Mesenchymal stem cell (in vitro differentiated cells and primary cell): Measurements from ENCODE around the gene LDB1.

Experiments
- DNase-seq: peaks from one replicate; pipeline ENCODE4 v3.0.0-alpha.2; 2013
- H2AFZ ChIP-seq: one replicate; pipeline ENCODE4 v1.6.1; 2013; ENCODE audit warnings: low read depth, mild to moderate bottlenecking, control low read depth, inconsistent platforms, low read length, moderate library complexity
- H2AK5ac ChIP-seq: 2 replicates; pipeline ENCODE4 v1.6.1; 2013; ENCODE audit warnings: low read length, moderate library complexity, mild to moderate bottlenecking, inconsistent platforms; ENCODE audit not compliant: severe bottlenecking
- H2BK120ac ChIP-seq: one replicate; pipeline ENCODE4 v1.6.1; 2013; ENCODE audit warnings: low read depth, mild to moderate bottlenecking, inconsistent platforms, low read length, moderate library complexity
- H2BK12ac ChIP-seq, 2 experiments: one replicate each; pipeline ENCODE4 v1.6.1; 2013; ENCODE audit warnings: inconsistent platforms in 2 of 2, low read length in 2 of 2, mild to moderate bottlenecking in 2 of 2, moderate library complexity in 2 of 2, control low read depth in 1 of 2
- H2BK15ac ChIP-seq: one replicate; pipeline ENCODE4 v1.6.1; 2013; ENCODE audit warnings: mild to moderate bottlenecking, low read depth, inconsistent platforms; ENCODE audit not compliant: poor library complexity, severe bottlenecking
- H2BK5ac ChIP-seq: 2 replicates; pipeline ENCODE4 v1.6.1; 2013; ENCODE audit warnings: low read depth, mild to moderate bottlenecking, low read length, control low read depth, inconsistent platforms; ENCODE audit not compliant: poor library complexity, severe bottlenecking
- H3K14ac ChIP-seq, 2 experiments: one replicate each; pipeline ENCODE4 v1.6.1; 2013; ENCODE audit warnings: inconsistent platforms in 2 of 2, low read length in 2 of 2, control low read depth in 1 of 2, mild to moderate bottlenecking in 1 of 2, moderate library complexity in 1 of 2
- H3K18ac ChIP-seq, 2 experiments: one replicate each; pipeline ENCODE4 v1.6.1; 2013; ENCODE audit warnings: inconsistent platforms in 2 of 2, low read length in 2 of 2, control low read depth in 1 of 2, low read depth in 1 of 2, mild to moderate bottlenecking in 1 of 2
- H3K23ac ChIP-seq, 2 experiments: one replicate each; pipeline ENCODE4 v1.6.1; 2013; ENCODE audit warnings: inconsistent platforms in 2 of 2, low read length in 2 of 2, mild to moderate bottlenecking in 2 of 2, moderate library complexity in 2 of 2, control low read depth in 1 of 2
- H3K27ac ChIP-seq: 2 replicates; pipeline ENCODE4 v1.5.1; 2013; ENCODE audit warnings: mild to moderate bottlenecking, moderate library complexity, low read length, control low read depth, inconsistent platforms; ENCODE audit not compliant: poor library complexity, severe bottlenecking
- H3K27me3 ChIP-seq, 2 experiments: 2 replicates each; pipeline versions ENCODE4 v1.6.1 to v1.7.0; 2013; ENCODE audit warnings: low read length in 2 of 2, mild to moderate bottlenecking in 2 of 2, moderate library complexity in 2 of 2, control low read depth in 1 of 2, inconsistent platforms in 1 of 2; ENCODE audit not compliant: control insufficient read depth in 1 of 2, insufficient read depth in 1 of 2
- H3K36me3 ChIP-seq, 2 experiments: 2 replicates each; pipeline versions ENCODE4 v1.6.1 to v1.7.0; 2013; ENCODE audit warnings: low read length in 2 of 2, control low read depth in 1 of 2, inconsistent platforms in 1 of 2, low read depth in 1 of 2, mild to moderate bottlenecking in 1 of 2; ENCODE audit not compliant: insufficient read depth in 2 of 2, control insufficient read depth in 1 of 2
- H3K4ac ChIP-seq, 2 experiments: one replicate each; pipeline ENCODE4 v1.6.1; 2013; ENCODE audit warnings: inconsistent platforms in 2 of 2, low read length in 2 of 2, mild to moderate bottlenecking in 2 of 2, moderate library complexity in 2 of 2, control low read depth in 1 of 2, low read depth in 1 of 2
- H3K4me1 ChIP-seq: 2 replicates; pipeline ENCODE4 v1.6.1; 2013; ENCODE audit warnings: low read depth, low read length, control low read depth; ENCODE audit not compliant: control insufficient read depth, insufficient read depth
- H3K4me2 ChIP-seq: 2 replicates; pipeline ENCODE4 v1.6.1; 2013; ENCODE audit warnings: low read length, mild to moderate bottlenecking, inconsistent platforms; ENCODE audit not compliant: poor library complexity, severe bottlenecking
- H3K4me3 ChIP-seq, 2 experiments: 2 replicates each; pipeline versions ENCODE4 v1.5.1 to v1.7.0; 2013; ENCODE audit warnings: low read length in 2 of 2, mild to moderate bottlenecking in 2 of 2, control low read depth in 1 of 2, low read depth in 1 of 2; ENCODE audit not compliant: insufficient read depth in 1 of 2
- H3K79me1 ChIP-seq: replicated peaks from 2 replicates; pipeline ENCODE4 v1.6.1; 2013; ENCODE audit warnings: mild to moderate bottlenecking, control low read depth, low read length, inconsistent platforms; ENCODE audit not compliant: poor library complexity, severe bottlenecking
- H3K9ac ChIP-seq: 2 replicates; pipeline ENCODE4 v1.7.0; 2013; ENCODE audit warnings: mild to moderate bottlenecking, low read length, moderate library complexity
- H3K9me3 ChIP-seq: 2 replicates; pipeline ENCODE4 v1.7.0; 2013; ENCODE audit warnings: mild to moderate bottlenecking, low read length; ENCODE audit not compliant: control insufficient read depth
- H4K8ac ChIP-seq: one replicate; pipeline ENCODE4 v1.6.1; 2013; ENCODE audit warnings: inconsistent platforms, mild to moderate bottlenecking, low read length, moderate library complexity
- H4K91ac ChIP-seq: one replicate; pipeline ENCODE4 v1.6.1; 2013; ENCODE audit warnings: mild to moderate bottlenecking, low read length, inconsistent platforms
- WGBS: methylation state at CpG from one replicate; pipeline ENCODE4 v1.1.7; 2013; ENCODE audit warnings: mixed read lengths; 5-methylcytosine and 5-hydroxymethylcytosine counted together

The LDB1 gene

DNA sequence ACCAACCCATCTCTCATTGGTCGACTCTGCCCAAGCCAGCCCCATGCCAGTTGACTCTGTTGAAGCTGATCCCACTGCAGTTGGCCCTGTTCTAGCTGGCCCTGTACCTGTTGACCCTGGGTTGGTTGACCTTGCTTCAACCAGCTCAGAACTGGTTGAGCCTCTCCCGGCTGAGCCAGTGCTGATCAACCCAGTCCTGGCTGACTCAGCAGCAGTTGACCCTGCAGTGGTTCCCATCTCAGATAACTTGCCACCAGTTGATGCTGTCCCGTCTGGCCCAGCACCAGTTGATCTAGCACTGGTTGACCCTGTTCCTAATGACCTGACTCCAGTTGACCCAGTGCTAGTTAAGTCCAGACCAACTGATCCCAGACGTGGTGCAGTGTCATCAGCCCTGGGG is 20.1 kb upstream of the LDB1 start:
- Histone ChIP-seq H3K4ac (no peak overlapping the region), H2BK5ac (no peak overlapping the region), H3K23ac (no peak overlapping the region), H2BK120ac (no peak overlapping the region), H3K36me3 (peaks cover 64 to 71% of the 10 kb centered on the region in 2 experiments), H4K91ac (no peak overlapping the region), H2BK12ac (no peak overlapping the region), H4K8ac (no peak overlapping the region), H3K79me1 (peaks cover 33% of the 10 kb centered on the region), H3K4me3 (no peak overlapping the region), H3K14ac (no peak overlapping the region), H2BK15ac (no peak overlapping the region), H3K4me1 (peaks cover 11% of the 10 kb centered on the region), H3K9ac (no peak overlapping the region), H3K18ac (no peak overlapping the region), H3K9me3 (no peaks in the 10 kb centered on the region), H3K27me3 (no peaks in the 10 kb centered on the region), H3K4me2 (no peak overlapping the region), H3K27ac (no peak overlapping the region), H2AFZ (no peak overlapping the region), H2AK5ac (no peak overlapping the region)
- WGBS, result 98% methylated on average over 4 of the region's 4 CpGs
- DNase-seq, result no peak

DNA sequence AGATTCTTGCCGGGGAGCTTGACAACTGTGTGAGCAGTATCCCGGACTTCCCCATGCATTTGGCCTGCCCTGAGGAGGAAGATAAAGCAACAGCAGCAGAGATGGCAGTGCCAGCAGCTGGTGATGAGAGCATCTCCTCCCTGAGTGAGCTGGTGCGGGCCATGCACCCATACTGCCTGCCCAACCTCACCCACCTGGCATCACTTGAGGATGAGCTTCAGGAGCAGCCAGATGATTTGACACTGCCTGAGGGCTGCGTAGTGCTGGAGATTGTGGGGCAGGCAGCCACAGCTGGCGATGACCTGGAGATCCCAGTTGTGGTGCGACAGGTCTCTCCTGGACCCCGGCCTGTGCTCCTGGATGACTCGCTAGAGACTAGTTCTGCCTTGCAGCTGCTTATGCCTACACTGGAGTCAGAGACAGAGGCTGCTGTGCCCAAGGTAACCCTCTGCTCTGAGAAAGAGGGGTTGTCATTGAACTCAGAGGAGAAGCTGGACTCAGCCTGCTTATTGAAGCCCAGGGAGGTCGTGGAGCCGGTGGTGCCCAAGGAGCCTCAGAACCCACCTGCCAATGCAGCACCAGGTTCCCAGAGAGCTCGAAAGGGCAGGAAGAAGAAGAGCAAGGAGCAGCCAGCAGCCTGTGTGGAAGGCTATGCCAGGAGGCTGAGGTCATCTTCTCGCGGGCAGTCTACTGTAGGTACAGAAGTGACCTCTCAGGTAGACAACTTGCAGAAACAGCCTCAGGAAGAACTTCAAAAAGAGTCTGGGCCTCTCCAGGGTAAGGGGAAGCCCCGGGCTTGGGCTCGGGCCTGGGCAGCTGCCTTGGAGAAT is 19.3 kb upstream of the LDB1 start:
- DNase-seq, result no peak
- Histone ChIP-seq H2AK5ac (no peak overlapping the region), H3K4me1 (peaks cover 13% of the 10 kb centered on the region), H3K9ac (no peak overlapping the region), H3K14ac (no peak overlapping the region), H3K4me2 (no peak overlapping the region), H4K91ac (no peak overlapping the region), H3K27me3 (no peaks in the 10 kb centered on the region), H3K9me3 (no peaks in the 10 kb centered on the region), H3K4me3 (no peak overlapping the region), H2BK12ac (no peak overlapping the region), H2BK120ac (no peak overlapping the region), H2AFZ (no peak overlapping the region), H3K23ac (no peak overlapping the region), H2BK5ac (no peak overlapping the region), H3K18ac (no peak overlapping the region), H4K8ac (no peak overlapping the region), H3K79me1 (peaks cover 31% of the 10 kb centered on the region), H2BK15ac (no peak overlapping the region), H3K4ac (no peak overlapping the region), H3K36me3 (peaks cover 57 to 64% of the 10 kb centered on the region in 2 experiments), H3K27ac (no peak overlapping the region)
- 97% methylated on average over 13 of the region's 15 CpGs for WGBS

DNA sequence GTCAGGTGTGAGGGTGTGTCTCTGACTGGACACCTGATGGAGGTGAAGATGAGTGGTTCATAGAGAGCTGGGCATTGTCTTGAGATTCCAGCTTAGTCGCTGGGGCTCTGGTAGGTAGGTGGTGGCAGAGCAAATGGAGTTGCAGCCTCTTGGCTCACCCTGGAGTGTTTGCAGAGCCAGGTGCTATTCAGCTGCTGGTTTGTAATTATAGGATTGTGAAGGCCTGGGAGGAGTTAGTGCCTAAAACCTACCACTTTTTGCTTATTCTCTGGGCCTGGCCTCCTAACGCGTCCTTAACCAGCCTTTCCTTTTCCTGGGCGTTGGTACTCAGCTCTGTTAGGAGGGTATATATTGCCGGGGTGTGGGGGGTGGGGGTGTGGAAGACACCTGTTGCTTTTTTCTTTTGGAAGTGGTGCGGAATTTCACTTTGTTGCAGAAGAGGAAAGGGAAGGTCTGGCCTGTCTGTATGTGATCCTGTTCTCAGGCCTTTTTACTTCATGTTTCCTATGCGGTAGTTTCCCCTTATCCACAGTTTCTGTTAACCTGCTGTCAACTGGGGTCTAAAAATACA is 15.9 kb upstream of the LDB1 start:
- WGBS, result 89% methylated on average over 5 of the region's 7 CpGs
- no peak overlapping the region for H4K8ac ChIP-seq
- no peak overlapping the region for H3K4ac ChIP-seq

DNA sequence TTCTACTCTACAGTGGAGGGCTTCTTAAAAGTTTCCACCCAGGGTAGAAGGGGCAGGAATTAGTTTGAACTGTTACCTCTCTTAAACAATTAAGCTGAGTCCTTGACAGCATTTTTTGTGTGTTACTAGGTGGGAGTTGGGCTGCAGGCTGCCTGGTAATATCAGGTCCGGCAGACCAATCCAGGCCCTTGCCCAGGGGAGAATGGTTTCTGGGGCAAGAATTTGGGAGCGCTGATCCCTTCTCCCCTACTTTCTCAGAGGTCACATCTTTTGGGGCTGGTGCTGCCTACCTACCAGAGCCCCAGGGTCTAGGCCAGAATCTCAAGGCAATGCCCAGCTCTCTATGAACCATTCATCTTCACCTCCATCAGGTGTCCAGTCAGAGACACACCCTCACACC is 14.2 kb upstream of the LDB1 start:
- 55% methylated on average over 2 of the region's 2 CpGs for WGBS
- H2BK120ac ChIP-seq, result no peak overlapping the region

More for the DNA sequence above, 15.9 kb upstream of the LDB1 start:
- Histone ChIP-seq H3K4me2 (no peak overlapping the region), H3K4me3 (no peak overlapping the region), H3K23ac (no peak overlapping the region), H3K9me3 (no peaks in the 10 kb centered on the region), H3K79me1 (peaks cover 13% of the 10 kb centered on the region), H3K14ac (no peak overlapping the region), H2BK12ac (no peak overlapping the region), H2AFZ (no peak overlapping the region), H4K91ac (no peak overlapping the region), H3K27me3 (no peaks in the 10 kb centered on the region), H3K9ac (no peak overlapping the region), H3K4me1 (peaks cover 12% of the 10 kb centered on the region), H3K36me3 (peaks cover 34 to 35% of the 10 kb centered on the region in 2 experiments), H2AK5ac (no peak overlapping the region), H3K27ac (no peak overlapping the region), H3K18ac (no peak overlapping the region), H2BK120ac (no peak overlapping the region), H2BK15ac (no peak overlapping the region), H2BK5ac (no peak overlapping the region)
- no peak for DNase-seq

More for the DNA sequence above, 14.2 kb upstream of the LDB1 start:
- peak overlapping the region in 1 of 2 experiments; percentile 98 for H3K4me3 ChIP-seq
- no peak for DNase-seq
- no peak overlapping the region for H3K18ac ChIP-seq
- no peak overlapping the region for H4K91ac ChIP-seq
- peaks cover 12% of the 10 kb centered on the region for H3K4me1 ChIP-seq
- H3K79me1 ChIP-seq, result peaks cover 7% of the 10 kb centered on the region
- H3K9me3 ChIP-seq, result no peaks in the 10 kb centered on the region
- H3K23ac ChIP-seq, result peak overlapping the region in 1 of 2 experiments; percentile 57
- H2BK12ac ChIP-seq, result no peak overlapping the region
- no peak overlapping the region for H3K4ac ChIP-seq
- H3K14ac ChIP-seq, result peak overlapping the region in 1 of 2 experiments; percentile 44
- no peak overlapping the region for H4K8ac ChIP-seq
- no peak overlapping the region for H2AFZ ChIP-seq
- peak overlapping the region; percentile 97 for H3K9ac ChIP-seq
- H2AK5ac ChIP-seq, result no peak overlapping the region
- no peak overlapping the region for H2BK15ac ChIP-seq
- H3K36me3 ChIP-seq, result peaks cover 18 to 19% of the 10 kb centered on the region in 2 experiments
- no peaks in the 10 kb centered on the region for H3K27me3 ChIP-seq
- no peak overlapping the region for H3K27ac ChIP-seq
- no peak overlapping the region for H2BK5ac ChIP-seq
- peak overlapping the region; percentile 51 for H3K4me2 ChIP-seq
